ENCODE data around the gene FZD2.

- TF ChIP-seq GATA2 (IDR thresholded peaks at IDR 0.05; ENCODE audit: low read depth, low read length) (no peak), GATA3 (IDR thresholded peaks at IDR 0.05; ENCODE audit: low read depth, low read length) (no peak)
Observed at GRCh38 chr17:44533533-44534246, 23.6 kb upstream of the FZD2 start.

Data from SH-SY5Y (cell line).